ENCODE data around the gene DYNC1I1.
"Not testable (repeated sequence)": the region's sequence is repeated elsewhere in the genome, so short reads cannot be mapped to it uniquely, and the experiment has no call there.

The DYNC1I1 gene

GRCh38 chr7:95925971-95926370 is 153.6 kb downstream of the DYNC1I1 start:
- Histone ChIP-seq H3K27me3 (ENCODE audit: control insufficient read depth, insufficient read depth, low read length) (no peaks in the 10 kb centered on the region), H3K9ac (ENCODE audit: low read length) (no peak overlapping the region)

GRCh38 chr7:95927756-95928155 is 155.4 kb downstream of the DYNC1I1 start:
- Histone ChIP-seq H3K4me3 (ENCODE audit: low read length) (no peak overlapping the region), H3K4me1 (ENCODE audit: control insufficient read depth, insufficient read depth, low read length) (no peaks in the 10 kb centered on the region), H3K36me3 (ENCODE audit: control insufficient read depth, insufficient read depth, low read length) (no peaks in the 10 kb centered on the region), H3K27me3 (ENCODE audit: control insufficient read depth, insufficient read depth, low read length) (no peaks in the 10 kb centered on the region), H3K9ac (ENCODE audit: low read length) (no peak overlapping the region), H3K27ac (ENCODE audit: low read depth, low read length) (no peak overlapping the region)

More at GRCh38 chr7:95925971-95926370, 153.6 kb downstream of the DYNC1I1 start:
- Histone ChIP-seq H3K27ac (ENCODE audit: low read depth, low read length) (no peak overlapping the region), H3K36me3 (ENCODE audit: control insufficient read depth, insufficient read depth, low read length) (no peaks in the 10 kb centered on the region), H3K4me1 (ENCODE audit: control insufficient read depth, insufficient read depth, low read length) (no peaks in the 10 kb centered on the region), H3K4me3 (ENCODE audit: low read length) (no peak overlapping the region)

- H3K36me3 ChIP-seq (ENCODE audit: control insufficient read depth, insufficient read depth, low read length), result no peaks in the 10 kb centered on the region
- no peak overlapping the region for H3K9ac ChIP-seq (ENCODE audit: low read length)
- no peaks in the 10 kb centered on the region for H3K27me3 ChIP-seq (ENCODE audit: control insufficient read depth, insufficient read depth, low read length)
- H3K4me3 ChIP-seq (ENCODE audit: low read length), result no peak overlapping the region
- no peak overlapping the region for H3K27ac ChIP-seq (ENCODE audit: low read depth, low read length)
- no peaks in the 10 kb centered on the region for H3K4me1 ChIP-seq (ENCODE audit: control insufficient read depth, insufficient read depth, low read length)
These were observed 157.4 kb downstream of the DYNC1I1 start for GRCh38 chr7:95929710-95930280.

GRCh38 chr7:95931460-95932232 is 159.3 kb downstream of the DYNC1I1 start:
- H3K4me1 ChIP-seq (ENCODE audit: control insufficient read depth, insufficient read depth, low read length), result no peaks in the 10 kb centered on the region
- no peak overlapping the region for H3K4me3 ChIP-seq (ENCODE audit: low read length)
- no peak overlapping the region for H3K9ac ChIP-seq (ENCODE audit: low read length)
- no peak overlapping the region for H3K27ac ChIP-seq (ENCODE audit: low read depth, low read length)
- no peaks in the 10 kb centered on the region for H3K36me3 ChIP-seq (ENCODE audit: control insufficient read depth, insufficient read depth, low read length)
- no peaks in the 10 kb centered on the region for H3K27me3 ChIP-seq (ENCODE audit: control insufficient read depth, insufficient read depth, low read length)

GRCh38 chr7:95933618-95934017 is 161.3 kb downstream of the DYNC1I1 start:
- Histone ChIP-seq H3K9ac (ENCODE audit: low read length) (no peak overlapping the region), H3K4me3 (ENCODE audit: low read length) (no peak overlapping the region), H3K27me3 (ENCODE audit: control insufficient read depth, insufficient read depth, low read length) (no peaks in the 10 kb centered on the region), H3K27ac (ENCODE audit: low read depth, low read length) (no peak overlapping the region), H3K4me1 (ENCODE audit: control insufficient read depth, insufficient read depth, low read length) (no peaks in the 10 kb centered on the region), H3K36me3 (ENCODE audit: control insufficient read depth, insufficient read depth, low read length) (no peaks in the 10 kb centered on the region)

GRCh38 chr7:95944867-95945266 is 172.5 kb downstream of the DYNC1I1 start:
- H3K27ac ChIP-seq (ENCODE audit: low read depth, low read length); H3K9ac ChIP-seq (ENCODE audit: low read length); H3K36me3 ChIP-seq (ENCODE audit: control insufficient read depth, insufficient read depth, low read length); H3K4me1 ChIP-seq (ENCODE audit: control insufficient read depth, insufficient read depth, low read length); H3K27me3 ChIP-seq (ENCODE audit: control insufficient read depth, insufficient read depth, low read length); H3K4me3 ChIP-seq (ENCODE audit: low read length): not testable (repeated sequence)

GRCh38 chr7:95950698-95951097 is 178.3 kb downstream of the DYNC1I1 start:
- no peaks in the 10 kb centered on the region for H3K36me3 ChIP-seq (ENCODE audit: control insufficient read depth, insufficient read depth, low read length)
- no peak overlapping the region for H3K9ac ChIP-seq (ENCODE audit: low read length)
- H3K27me3 ChIP-seq (ENCODE audit: control insufficient read depth, insufficient read depth, low read length), result no peaks in the 10 kb centered on the region
- H3K4me1 ChIP-seq (ENCODE audit: control insufficient read depth, insufficient read depth, low read length), result no peaks in the 10 kb centered on the region
- no peak overlapping the region for H3K4me3 ChIP-seq (ENCODE audit: low read length)
- no peak overlapping the region for H3K27ac ChIP-seq (ENCODE audit: low read depth, low read length)

- Histone ChIP-seq H3K27ac (ENCODE audit: low read depth, low read length) (no peak overlapping the region), H3K4me3 (ENCODE audit: low read length) (no peak overlapping the region), H3K27me3 (ENCODE audit: control insufficient read depth, insufficient read depth, low read length) (no peaks in the 10 kb centered on the region), H3K9ac (ENCODE audit: low read length) (no peak overlapping the region), H3K4me1 (ENCODE audit: control insufficient read depth, insufficient read depth, low read length) (no peaks in the 10 kb centered on the region), H3K36me3 (ENCODE audit: control insufficient read depth, insufficient read depth, low read length) (no peaks in the 10 kb centered on the region)
These were observed 179.2 kb downstream of the DYNC1I1 start for GRCh38 chr7:95951531-95951930.

GRCh38 chr7:95951997-95952795 is 179.8 kb downstream of the DYNC1I1 start:
- no peaks in the 10 kb centered on the region for H3K27me3 ChIP-seq (ENCODE audit: control insufficient read depth, insufficient read depth, low read length)
- H3K36me3 ChIP-seq (ENCODE audit: control insufficient read depth, insufficient read depth, low read length), result no peaks in the 10 kb centered on the region
- H3K4me3 ChIP-seq (ENCODE audit: low read length), result no peak overlapping the region
- no peak overlapping the region for H3K27ac ChIP-seq (ENCODE audit: low read depth, low read length)
- H3K4me1 ChIP-seq (ENCODE audit: control insufficient read depth, insufficient read depth, low read length), result no peaks in the 10 kb centered on the region
- H3K9ac ChIP-seq (ENCODE audit: low read length), result no peak overlapping the region

- H3K4me3 ChIP-seq (ENCODE audit: low read length), result no peak overlapping the region
These were observed 180.5 kb downstream of the DYNC1I1 start for GRCh38 chr7:95952851-95953250.

GRCh38 chr7:95955748-95956147 is 183.4 kb downstream of the DYNC1I1 start:
- Histone ChIP-seq H3K4me3 (ENCODE audit: low read length) (no peak overlapping the region), H3K4me1 (ENCODE audit: control insufficient read depth, insufficient read depth, low read length) (no peaks in the 10 kb centered on the region), H3K36me3 (ENCODE audit: control insufficient read depth, insufficient read depth, low read length) (no peaks in the 10 kb centered on the region), H3K27me3 (ENCODE audit: control insufficient read depth, insufficient read depth, low read length) (no peaks in the 10 kb centered on the region), H3K9ac (ENCODE audit: low read length) (no peak overlapping the region), H3K27ac (ENCODE audit: low read depth, low read length) (no peak overlapping the region)

More at GRCh38 chr7:95952851-95953250, 180.5 kb downstream of the DYNC1I1 start:
- Histone ChIP-seq H3K36me3 (ENCODE audit: control insufficient read depth, insufficient read depth, low read length) (no peaks in the 10 kb centered on the region), H3K27me3 (ENCODE audit: control insufficient read depth, insufficient read depth, low read length) (no peaks in the 10 kb centered on the region), H3K4me1 (ENCODE audit: control insufficient read depth, insufficient read depth, low read length) (no peaks in the 10 kb centered on the region), H3K27ac (ENCODE audit: low read depth, low read length) (no peak overlapping the region), H3K9ac (ENCODE audit: low read length) (no peak overlapping the region)

- no peaks in the 10 kb centered on the region for H3K4me1 ChIP-seq (ENCODE audit: control insufficient read depth, insufficient read depth, low read length)
- H3K4me3 ChIP-seq (ENCODE audit: low read length), result no peak overlapping the region
- no peak overlapping the region for H3K27ac ChIP-seq (ENCODE audit: low read depth, low read length)
- no peaks in the 10 kb centered on the region for H3K27me3 ChIP-seq (ENCODE audit: control insufficient read depth, insufficient read depth, low read length)
- no peak overlapping the region for H3K9ac ChIP-seq (ENCODE audit: low read length)
- H3K36me3 ChIP-seq (ENCODE audit: control insufficient read depth, insufficient read depth, low read length), result no peaks in the 10 kb centered on the region
These were observed 185.2 kb downstream of the DYNC1I1 start for GRCh38 chr7:95957510-95957909.

All from rectal smooth muscle tissue (tissue), 1 donor.